Uterus (tissue), 2 donors: ENCODE measurements around the gene ASXL3.

ENCODE experiments used
- POLR2A ChIP-seq, 2 donors: fragments of 450-650 bp; IDR thresholded peaks; one replicate each; pipeline ENCODE4 v1.6.1; 2016; ENCODE audit warnings: antibody characterized with exemption in 2 of 2, mild to moderate bottlenecking in 1 of 2, moderate library complexity in 1 of 2
- TF ChIP-seq, protein P1 (sequence below), 4 experiments: fragments of 200-600 bp in 2 of 4; fragments of 450-650 bp in 2 of 4; sonication (generic) in 2 of 4; IDR thresholded peaks; one replicate each; pipeline ENCODE4 v1.5.1; 2016 to 2019; ENCODE audit warnings: antibody characterized with exemption in 4 of 4, mild to moderate bottlenecking in 2 of 4, moderate library complexity in 1 of 4

DNA sequence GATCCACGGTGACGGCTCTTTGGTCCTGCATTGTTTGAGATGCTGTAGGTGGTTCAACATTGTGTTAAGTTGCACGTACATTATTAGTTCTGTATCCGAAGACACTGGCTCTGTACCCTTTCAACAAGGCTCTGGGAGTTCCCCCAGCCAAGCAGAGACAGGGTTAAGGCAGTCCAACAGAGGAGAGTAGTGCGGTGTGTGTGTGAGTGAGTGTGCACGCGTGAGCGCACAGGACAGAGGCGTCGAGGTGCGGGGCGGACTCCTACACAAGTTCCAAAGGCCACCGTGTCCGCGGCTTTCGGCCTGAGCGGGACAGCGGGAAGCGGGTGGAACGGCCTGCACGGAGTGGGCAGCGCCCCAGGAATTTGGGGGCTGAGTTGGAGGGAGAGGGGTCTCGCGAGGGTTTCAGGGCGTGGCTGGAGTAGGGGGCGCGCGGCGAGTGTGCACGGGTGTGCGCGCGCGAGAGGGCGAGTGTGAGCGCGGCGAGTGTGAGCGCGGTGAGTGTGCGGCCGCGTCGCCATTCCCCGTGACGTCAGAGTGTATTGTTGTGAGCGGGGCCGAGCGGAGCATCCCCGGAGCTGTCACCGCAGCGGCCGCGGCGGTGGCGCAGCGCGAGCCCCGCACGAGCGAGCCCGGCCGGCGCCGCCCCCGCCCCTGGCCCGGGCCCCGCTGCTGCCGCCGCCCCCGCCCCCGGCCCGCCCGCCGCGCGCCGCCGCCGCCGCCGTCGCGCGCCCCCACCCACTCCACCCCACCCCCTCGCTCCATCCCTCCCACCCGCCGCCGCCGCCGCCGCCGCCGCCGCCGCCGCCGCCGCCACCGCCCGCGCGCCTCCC, at the start of gene ASXL3:
- peak in 1 of 2 donors; percentile 26 for TF ChIP-seq POLR2A (IDR thresholded peaks at IDR 0.05)
- TF ChIP-seq, protein P1, sequence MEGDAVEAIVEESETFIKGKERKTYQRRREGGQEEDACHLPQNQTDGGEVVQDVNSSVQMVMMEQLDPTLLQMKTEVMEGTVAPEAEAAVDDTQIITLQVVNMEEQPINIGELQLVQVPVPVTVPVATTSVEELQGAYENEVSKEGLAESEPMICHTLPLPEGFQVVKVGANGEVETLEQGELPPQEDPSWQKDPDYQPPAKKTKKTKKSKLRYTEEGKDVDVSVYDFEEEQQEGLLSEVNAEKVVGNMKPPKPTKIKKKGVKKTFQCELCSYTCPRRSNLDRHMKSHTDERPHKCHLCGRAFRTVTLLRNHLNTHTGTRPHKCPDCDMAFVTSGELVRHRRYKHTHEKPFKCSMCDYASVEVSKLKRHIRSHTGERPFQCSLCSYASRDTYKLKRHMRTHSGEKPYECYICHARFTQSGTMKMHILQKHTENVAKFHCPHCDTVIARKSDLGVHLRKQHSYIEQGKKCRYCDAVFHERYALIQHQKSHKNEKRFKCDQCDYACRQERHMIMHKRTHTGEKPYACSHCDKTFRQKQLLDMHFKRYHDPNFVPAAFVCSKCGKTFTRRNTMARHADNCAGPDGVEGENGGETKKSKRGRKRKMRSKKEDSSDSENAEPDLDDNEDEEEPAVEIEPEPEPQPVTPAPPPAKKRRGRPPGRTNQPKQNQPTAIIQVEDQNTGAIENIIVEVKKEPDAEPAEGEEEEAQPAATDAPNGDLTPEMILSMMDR (IDR thresholded peaks at IDR 0.05): no peak
